ENCODE results near the gene RYR1. TPM values are rescaled to one million over a fixed set of nuclear protein-coding genes. Genes with fewer than 3 reads are reported as not detected.
"Not testable (repeated sequence)": the region's sequence is repeated elsewhere in the genome, so short reads cannot be mapped to it uniquely, and the experiment has no call there.

RYR1 gene
- total and polyA plus RNA-seq, 10 of the 15 experiments (the other 5 are each of a cell fraction or from before 2014, with no cell fraction given): under 0.01 to 0.32 (median 0.07) TPM; not detected in 1

- POLR2A ChIA-PET: interaction anchor here (0.5 kb wide), 1 partner anchor 438 kb away, joined by 5 read pairs; no protein-coding TSS in a partner anchor
- intact Hi-C loops (cut with micrococcal nuclease; ENCODE audit: unreplicated experiment) (no loop called here), in situ Hi-C loops (cut with MboI) (loop anchor here (25.0 kb wide), 1 partner anchor 226 kb away; the partner anchor contains the start of gene ACTN4)
- no peak for FAIRE-seq
- Histone ChIP-seq H3K36me3 (ENCODE audit: control insufficient read depth in 2 of 2, insufficient read depth in 2 of 2, low read length in 1 of 2) (no peaks in the 10 kb centered on the region), H3K27ac (ENCODE audit: control insufficient read depth, insufficient read depth) (no peak overlapping the region), H2AFZ (ENCODE audit: control insufficient read depth, low read depth, low read length) (no peak overlapping the region), H3K27me3 (replicated peaks in 1 of 2; ENCODE audit: control insufficient read depth in 2 of 2, insufficient read depth in 2 of 2, low read length in 1 of 2) (no peaks in the 10 kb centered on the region), H4K20me1 (ENCODE audit: control insufficient read depth, insufficient read depth) (no peaks in the 10 kb centered on the region), H3K4me3 (no peak overlapping the region), H3K9ac (ENCODE audit: control insufficient read depth, insufficient read depth, low read length) (no peak overlapping the region), H3K4me1 (ENCODE audit: control insufficient read depth, insufficient read depth, low read length) (no peaks in the 10 kb centered on the region), H3K4me2 (ENCODE audit: control insufficient read depth, insufficient read depth) (no peak overlapping the region), H3K9me3 (replicated peaks; ENCODE audit: control insufficient read depth, insufficient read depth, low read length) (no peaks in the 10 kb centered on the region), H3K79me2 (ENCODE audit: control insufficient read depth, insufficient read depth, low read length) (no peaks in the 10 kb centered on the region)
- RAD21 ChIA-PET (ENCODE audit: unreplicated experiment): interaction anchor here (1.3 kb wide), 1 partner anchor 8 kb away, joined by 7 read pairs; the partner anchor contains the start of gene FAM98C
- no peak for TF ChIP-seq ZNF384 (IDR thresholded peaks at IDR 0.05; ENCODE audit: borderline replicate concordance, low read depth, low read length)
- no peak for TF ChIP-seq SRF (IDR thresholded peaks at IDR 0.05; ENCODE audit: low read depth in 2 of 2, low read length in 2 of 2)
- TF ChIP-seq KAT2A (conservative IDR thresholded peaks at IDR 0.05; ENCODE audit: control insufficient read depth, low read depth, low read length): no peak
- TF ChIP-seq EED (IDR thresholded peaks at IDR 0.05; ENCODE audit: low read depth): no peak
- ATAC-seq: no peak
- SMC1A ChIA-PET (ENCODE audit: uncharacterized antibody, unreplicated experiment): no interaction called here
- CTCF ChIA-PET: interaction anchor here (2.2 kb wide), 1 partner anchor 8 kb away, joined by 8 read pairs; the partner anchor contains the start of gene FAM98C
- DNase-seq (ENCODE audit: low read depth, low spot score): no peak
- BruUV-seq (replicated peaks): no TSS peak
- WGBS (ENCODE audit: insufficient coverage, insufficient replicate concordance, low lambda C conversion rate, missing lambda C conversion rate): 69% methylated on average over 13 of the region's 13 CpGs
Observed at GRCh38 chr19:38411041-38411712, 22.3 kb upstream of the RYR1 start.

- H3K4me2 ChIP-seq (ENCODE audit: control insufficient read depth, insufficient read depth); intact Hi-C loops (cut with micrococcal nuclease; ENCODE audit: unreplicated experiment); DNase-seq (ENCODE audit: low read depth, low spot score); SMC1A ChIA-PET (ENCODE audit: uncharacterized antibody, unreplicated experiment); H2AFZ ChIP-seq (ENCODE audit: control insufficient read depth, low read depth, low read length); H3K79me2 ChIP-seq (ENCODE audit: control insufficient read depth, insufficient read depth, low read length); ATAC-seq; H3K27ac ChIP-seq (ENCODE audit: control insufficient read depth, insufficient read depth); H3K4me3 ChIP-seq; H3K27me3 ChIP-seq (replicated peaks in 1 of 2; ENCODE audit: control insufficient read depth in 2 of 2, insufficient read depth in 2 of 2, low read length in 1 of 2); H3K4me1 ChIP-seq (ENCODE audit: control insufficient read depth, insufficient read depth, low read length); FAIRE-seq; BruUV-seq (replicated peaks); H3K36me3 ChIP-seq (ENCODE audit: control insufficient read depth in 2 of 2, insufficient read depth in 2 of 2, low read length in 1 of 2); H3K9ac ChIP-seq (ENCODE audit: control insufficient read depth, insufficient read depth, low read length); H4K20me1 ChIP-seq (ENCODE audit: control insufficient read depth, insufficient read depth); H3K9me3 ChIP-seq (replicated peaks; ENCODE audit: control insufficient read depth, insufficient read depth, low read length): not testable (repeated sequence)
- 35% methylated on average over 5 of the region's 5 CpGs for WGBS (ENCODE audit: insufficient coverage, insufficient replicate concordance, low lambda C conversion rate, missing lambda C conversion rate)
- in situ Hi-C loops (cut with MboI): loop anchor here (25.0 kb wide), 1 partner anchor 225 kb away; the partner anchor contains the start of gene ACTN4
- ChIA-PET POLR2A (interaction anchor here (0.5 kb wide), 1 partner anchor 437 kb away, joined by 5 read pairs; no protein-coding TSS in a partner anchor), CTCF (interaction anchor here (2.2 kb wide), 1 partner anchor 9 kb away, joined by 8 read pairs; the partner anchor contains the start of gene FAM98C), RAD21 (ENCODE audit: unreplicated experiment) (interaction anchor here (1.3 kb wide), 1 partner anchor 9 kb away, joined by 7 read pairs; the partner anchor contains the start of gene FAM98C)
Observed at GRCh38 chr19:38411898-38412297, 21.6 kb upstream of the RYR1 start.
